GM23338 (cell line): ENCODE measurements around the gene SNTG2. TPM values are rescaled to one million over a fixed set of nuclear protein-coding genes. Genes with fewer than 3 reads are reported as not detected.
"Not testable (repeated sequence)": the region's sequence is repeated elsewhere in the genome, so short reads cannot be mapped to it uniquely, and the experiment has no call there.

Experiments used
- ATAC-seq: fragments of 200-7000 bp; cut with Tn5 transposase; 3 replicates; pipeline ENCODE4 v1.9.1; 2020
- DNase-seq: peaks from one replicate; pipeline ENCODE4 v3.0.0-alpha.2; 2015; ENCODE audit warnings: low spot score
- H2AFZ ChIP-seq: fragments of 200-600 bp; sonication (generic); 2 replicates; pipeline ENCODE4 v1.8.0; 2016; ENCODE audit warnings: antibody characterized with exemption, mild to moderate bottlenecking, moderate library complexity
- H3F3A ChIP-seq: fragments of 200-600 bp; sonication (generic); replicated peaks from 2 replicates; pipeline ENCODE4 v1.8.0; 2017; ENCODE audit warnings: antibody characterized with exemption, mixed run types, low read depth
- H3K27ac ChIP-seq: fragments of 200-600 bp; sonication (generic); 2 replicates; pipeline ENCODE4 v1.6.1; 2016; ENCODE audit warnings: low read depth
- H3K27me3 ChIP-seq: fragments of 200-600 bp; sonication (generic); 2 replicates; pipeline ENCODE4 v1.8.0; 2016; ENCODE audit warnings: mild to moderate bottlenecking, mixed run types, moderate library complexity; ENCODE audit not compliant: insufficient read depth
- H3K36me3 ChIP-seq: fragments of 200-600 bp; sonication (generic); 2 replicates; pipeline ENCODE4 v1.8.0; 2016; ENCODE audit warnings: mild to moderate bottlenecking; ENCODE audit not compliant: insufficient read depth
- H3K4me1 ChIP-seq: fragments of 200-600 bp; sonication (generic); 2 replicates; pipeline ENCODE4 v1.8.0; 2016; ENCODE audit warnings: mild to moderate bottlenecking, moderate library complexity; ENCODE audit not compliant: insufficient read depth
- H3K4me2 ChIP-seq: fragments of 200-600 bp; sonication (generic); 2 replicates; pipeline ENCODE4 v1.7.1; 2017; ENCODE audit warnings: mixed run types
- H3K4me3 ChIP-seq: fragments of 200-600 bp; sonication (generic); 2 replicates; pipeline ENCODE4 v1.6.1; 2016; ENCODE audit warnings: mixed run types
- H3K79me2 ChIP-seq: fragments of 200-600 bp; sonication (generic); replicated peaks from 2 replicates; pipeline ENCODE4 v1.8.0; 2017; ENCODE audit warnings: mild to moderate bottlenecking; ENCODE audit not compliant: insufficient read depth
- H3K9me2 ChIP-seq: fragments of 200-600 bp; sonication (generic); 2 replicates; pipeline ENCODE4 v1.8.0; 2017; ENCODE audit not compliant: insufficient read depth
- H4K20me1 ChIP-seq: fragments of 200-600 bp; sonication (generic); replicated peaks from 2 replicates; pipeline ENCODE4 v1.8.0; 2017; ENCODE audit warnings: mild to moderate bottlenecking; ENCODE audit not compliant: insufficient read depth
- H3K27ac Mint-ChIP-seq: 2 replicates; pipeline ENCODE4 v1.8.0; 2020; ENCODE audit warnings: inconsistent platforms, mild to moderate bottlenecking, moderate library complexity, mixed read lengths
- H3K27me3 Mint-ChIP-seq: 3 replicates; pipeline ENCODE4 v1.8.0; 2022; ENCODE audit warnings: low read depth, mild to moderate bottlenecking, moderate library complexity, mixed read lengths, inconsistent platforms; ENCODE audit not compliant: insufficient read depth, poor library complexity
- H3K36me3 Mint-ChIP-seq: 3 replicates; pipeline ENCODE4 v1.8.0; 2021; ENCODE audit warnings: low read depth, mild to moderate bottlenecking, inconsistent platforms, moderate library complexity, mixed read lengths
- H3K4me1 Mint-ChIP-seq: 3 replicates; pipeline ENCODE4 v1.8.0; 2020; ENCODE audit warnings: mild to moderate bottlenecking, inconsistent platforms, mixed read lengths
- H3K4me3 Mint-ChIP-seq: 3 replicates; pipeline ENCODE4 v1.8.0; 2021; ENCODE audit warnings: moderate library complexity, mild to moderate bottlenecking, inconsistent platforms, mixed read lengths
- H3K9me3 Mint-ChIP-seq: 3 replicates; pipeline ENCODE4 v1.8.0; 2020; ENCODE audit warnings: moderate library complexity, mild to moderate bottlenecking, inconsistent platforms, mixed read lengths
- EZH2 ChIP-seq: fragments of 200-600 bp; sonication (generic); IDR thresholded peaks from one replicate; pipeline ENCODE4 v1.8.0; 2017; ENCODE audit warnings: antibody characterized with exemption, mild to moderate bottlenecking, low read depth; ENCODE audit not compliant: unreplicated experiment
- ZNF114 ChIP-seq: fragments of 250-450 bp; sonication (Bioruptor Pico); IDR thresholded peaks from 2 replicates; pipeline ENCODE4 v1.5.0; 2020; ENCODE audit warnings: mild to moderate bottlenecking, moderate library complexity
- polyA plus RNA-seq: library from polyadenylated mRNA; unstranded; fragments of >200 nt; fragmentation: Nextera tagmentation; extraction: Ambion mirVana; gene quantifications from 2 replicates; pipeline ENCODE4 v1.2.1, GENCODE V29; 2016
- total RNA-seq: library from RNA; depleted of rRNA; stranded (reverse); fragments of >200 nt; shearing (Covaris generic); gene quantifications from 2 replicates; pipeline ENCODE4 v1.2.3, GENCODE V29; 2014
- TF ChIP-seq, protein P1 (sequence below): IDR thresholded peaks from 2 replicates; pipeline ENCODE4 v1.6.1; 2016; ENCODE audit warnings: antibody characterized with exemption
- TF ChIP-seq, protein P2 (sequence below), 2 experiments: fragments of 200-600 bp in 1 of 2; sonication (generic) in 1 of 2; conservative IDR thresholded peaks; 2 replicates each; pipeline versions ENCODE4 v1.5.1 to v1.6.1; 2016 to 2017; ENCODE audit warnings: antibody characterized with exemption in 2 of 2, low read depth in 2 of 2, mild to moderate bottlenecking in 2 of 2, moderate library complexity in 1 of 2
- TF ChIP-seq, protein P3 (sequence below): fragments of 250-450 bp; sonication (Bioruptor Pico); IDR thresholded peaks from 2 replicates; pipeline ENCODE4 v1.5.0; 2020; ENCODE audit warnings: mild to moderate bottlenecking, moderate library complexity

SNTG2 gene
- total and polyA plus RNA-seq, 2 experiments from 2014 or later = 27.5 to 60.4 TPM

DNA sequence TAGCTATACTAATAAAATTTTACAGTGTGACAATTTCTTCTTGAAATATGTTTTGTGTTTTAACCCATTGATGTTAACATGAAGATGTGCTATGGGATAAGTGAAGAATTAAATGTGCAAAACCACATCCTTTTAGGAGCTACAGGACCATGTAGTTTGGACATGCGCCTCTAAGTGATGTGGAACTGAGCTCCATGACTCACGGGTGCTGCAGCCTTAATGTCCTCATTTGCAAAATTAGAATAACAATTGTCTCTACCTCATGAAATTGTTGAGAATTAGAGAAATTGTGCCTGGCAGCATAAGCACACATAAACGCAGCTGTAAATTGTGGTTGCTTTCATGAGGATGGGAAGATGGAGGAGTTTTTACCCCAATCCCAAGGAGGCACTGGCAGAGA, 431.0 kb downstream of the SNTG2 start (continued):
- TF ChIP-seq EZH2 (no peak), ZNF114 (CRISPR knock-in tag) (no peak)
- TF ChIP-seq, protein P1, sequence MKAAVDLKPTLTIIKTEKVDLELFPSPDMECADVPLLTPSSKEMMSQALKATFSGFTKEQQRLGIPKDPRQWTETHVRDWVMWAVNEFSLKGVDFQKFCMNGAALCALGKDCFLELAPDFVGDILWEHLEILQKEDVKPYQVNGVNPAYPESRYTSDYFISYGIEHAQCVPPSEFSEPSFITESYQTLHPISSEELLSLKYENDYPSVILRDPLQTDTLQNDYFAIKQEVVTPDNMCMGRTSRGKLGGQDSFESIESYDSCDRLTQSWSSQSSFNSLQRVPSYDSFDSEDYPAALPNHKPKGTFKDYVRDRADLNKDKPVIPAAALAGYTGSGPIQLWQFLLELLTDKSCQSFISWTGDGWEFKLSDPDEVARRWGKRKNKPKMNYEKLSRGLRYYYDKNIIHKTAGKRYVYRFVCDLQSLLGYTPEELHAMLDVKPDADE = no peak
- TF ChIP-seq, protein P2, sequence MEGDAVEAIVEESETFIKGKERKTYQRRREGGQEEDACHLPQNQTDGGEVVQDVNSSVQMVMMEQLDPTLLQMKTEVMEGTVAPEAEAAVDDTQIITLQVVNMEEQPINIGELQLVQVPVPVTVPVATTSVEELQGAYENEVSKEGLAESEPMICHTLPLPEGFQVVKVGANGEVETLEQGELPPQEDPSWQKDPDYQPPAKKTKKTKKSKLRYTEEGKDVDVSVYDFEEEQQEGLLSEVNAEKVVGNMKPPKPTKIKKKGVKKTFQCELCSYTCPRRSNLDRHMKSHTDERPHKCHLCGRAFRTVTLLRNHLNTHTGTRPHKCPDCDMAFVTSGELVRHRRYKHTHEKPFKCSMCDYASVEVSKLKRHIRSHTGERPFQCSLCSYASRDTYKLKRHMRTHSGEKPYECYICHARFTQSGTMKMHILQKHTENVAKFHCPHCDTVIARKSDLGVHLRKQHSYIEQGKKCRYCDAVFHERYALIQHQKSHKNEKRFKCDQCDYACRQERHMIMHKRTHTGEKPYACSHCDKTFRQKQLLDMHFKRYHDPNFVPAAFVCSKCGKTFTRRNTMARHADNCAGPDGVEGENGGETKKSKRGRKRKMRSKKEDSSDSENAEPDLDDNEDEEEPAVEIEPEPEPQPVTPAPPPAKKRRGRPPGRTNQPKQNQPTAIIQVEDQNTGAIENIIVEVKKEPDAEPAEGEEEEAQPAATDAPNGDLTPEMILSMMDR (conservative IDR thresholded peaks at IDR 0.05; ENCODE audit: low read depth in 2 of 2) = no peak

DNA sequence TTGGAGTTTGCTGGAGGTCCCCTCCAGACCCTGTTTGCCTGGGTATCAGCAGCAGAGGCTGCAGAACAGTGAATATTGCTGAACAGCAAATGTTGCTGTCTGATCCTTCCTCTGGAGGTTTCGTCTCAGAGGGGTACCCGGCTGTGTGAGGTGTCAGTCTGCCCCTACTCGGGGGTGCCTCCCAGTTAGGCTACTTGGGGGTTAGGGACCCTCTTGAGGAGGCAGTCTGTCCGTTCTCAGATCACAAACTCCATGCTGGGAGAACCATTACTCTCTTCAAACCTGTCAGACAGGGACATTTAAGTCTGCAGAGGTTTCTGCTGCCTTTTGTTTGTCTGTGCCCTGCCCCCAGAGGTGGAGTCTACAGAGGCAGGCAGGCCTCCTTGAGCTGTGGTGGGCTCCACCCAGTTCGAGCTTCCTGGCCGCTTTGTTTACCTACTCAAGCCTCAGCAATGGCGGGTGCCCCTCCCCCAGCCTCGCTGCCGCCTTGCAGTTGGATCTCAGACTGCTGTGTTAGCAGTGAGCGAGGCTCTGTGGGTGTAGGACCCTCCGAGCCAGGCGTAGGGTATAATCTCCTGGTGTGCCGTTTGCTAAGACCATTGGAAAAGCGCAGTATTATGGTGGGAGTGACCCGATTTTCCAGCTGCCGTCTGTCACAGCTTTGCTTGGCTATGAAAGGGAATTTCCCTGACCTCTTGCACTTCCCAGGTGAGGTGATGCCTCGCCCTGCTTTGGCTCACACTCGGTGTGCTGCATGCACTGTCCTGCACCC, 437.5 kb downstream of the SNTG2 start:
- not testable (repeated sequence) for H3K9me2 ChIP-seq, ATAC-seq, H3K27ac Mint-ChIP-seq, H3K27ac ChIP-seq, H3K36me3 Mint-ChIP-seq, H3K79me2 ChIP-seq, H3F3A ChIP-seq, H4K20me1 ChIP-seq, H3K36me3 ChIP-seq
- H3K4me2 ChIP-seq = peak overlapping the region; percentile 55; the same call in 1 of the 2 replicates
- H3K4me3 ChIP-seq = peak overlapping the region; percentile 43
- Mint-ChIP-seq H3K4me3 (peak overlapping the region; percentile 64), H3K27me3 (peaks cover 23% of the 10 kb centered on the region), H3K4me1 (peaks cover 14% of the 10 kb centered on the region; the same call in 2 of the 3 replicates), H3K9me3 (peaks cover 17% of the 10 kb centered on the region; the same call in 2 of the 3 replicates)
- peak; percentile 24 for DNase-seq
- H3K4me1 ChIP-seq = peaks cover 11% of the 10 kb centered on the region
- H3K27me3 ChIP-seq = peaks cover 18% of the 10 kb centered on the region
- TF ChIP-seq, protein P3, sequence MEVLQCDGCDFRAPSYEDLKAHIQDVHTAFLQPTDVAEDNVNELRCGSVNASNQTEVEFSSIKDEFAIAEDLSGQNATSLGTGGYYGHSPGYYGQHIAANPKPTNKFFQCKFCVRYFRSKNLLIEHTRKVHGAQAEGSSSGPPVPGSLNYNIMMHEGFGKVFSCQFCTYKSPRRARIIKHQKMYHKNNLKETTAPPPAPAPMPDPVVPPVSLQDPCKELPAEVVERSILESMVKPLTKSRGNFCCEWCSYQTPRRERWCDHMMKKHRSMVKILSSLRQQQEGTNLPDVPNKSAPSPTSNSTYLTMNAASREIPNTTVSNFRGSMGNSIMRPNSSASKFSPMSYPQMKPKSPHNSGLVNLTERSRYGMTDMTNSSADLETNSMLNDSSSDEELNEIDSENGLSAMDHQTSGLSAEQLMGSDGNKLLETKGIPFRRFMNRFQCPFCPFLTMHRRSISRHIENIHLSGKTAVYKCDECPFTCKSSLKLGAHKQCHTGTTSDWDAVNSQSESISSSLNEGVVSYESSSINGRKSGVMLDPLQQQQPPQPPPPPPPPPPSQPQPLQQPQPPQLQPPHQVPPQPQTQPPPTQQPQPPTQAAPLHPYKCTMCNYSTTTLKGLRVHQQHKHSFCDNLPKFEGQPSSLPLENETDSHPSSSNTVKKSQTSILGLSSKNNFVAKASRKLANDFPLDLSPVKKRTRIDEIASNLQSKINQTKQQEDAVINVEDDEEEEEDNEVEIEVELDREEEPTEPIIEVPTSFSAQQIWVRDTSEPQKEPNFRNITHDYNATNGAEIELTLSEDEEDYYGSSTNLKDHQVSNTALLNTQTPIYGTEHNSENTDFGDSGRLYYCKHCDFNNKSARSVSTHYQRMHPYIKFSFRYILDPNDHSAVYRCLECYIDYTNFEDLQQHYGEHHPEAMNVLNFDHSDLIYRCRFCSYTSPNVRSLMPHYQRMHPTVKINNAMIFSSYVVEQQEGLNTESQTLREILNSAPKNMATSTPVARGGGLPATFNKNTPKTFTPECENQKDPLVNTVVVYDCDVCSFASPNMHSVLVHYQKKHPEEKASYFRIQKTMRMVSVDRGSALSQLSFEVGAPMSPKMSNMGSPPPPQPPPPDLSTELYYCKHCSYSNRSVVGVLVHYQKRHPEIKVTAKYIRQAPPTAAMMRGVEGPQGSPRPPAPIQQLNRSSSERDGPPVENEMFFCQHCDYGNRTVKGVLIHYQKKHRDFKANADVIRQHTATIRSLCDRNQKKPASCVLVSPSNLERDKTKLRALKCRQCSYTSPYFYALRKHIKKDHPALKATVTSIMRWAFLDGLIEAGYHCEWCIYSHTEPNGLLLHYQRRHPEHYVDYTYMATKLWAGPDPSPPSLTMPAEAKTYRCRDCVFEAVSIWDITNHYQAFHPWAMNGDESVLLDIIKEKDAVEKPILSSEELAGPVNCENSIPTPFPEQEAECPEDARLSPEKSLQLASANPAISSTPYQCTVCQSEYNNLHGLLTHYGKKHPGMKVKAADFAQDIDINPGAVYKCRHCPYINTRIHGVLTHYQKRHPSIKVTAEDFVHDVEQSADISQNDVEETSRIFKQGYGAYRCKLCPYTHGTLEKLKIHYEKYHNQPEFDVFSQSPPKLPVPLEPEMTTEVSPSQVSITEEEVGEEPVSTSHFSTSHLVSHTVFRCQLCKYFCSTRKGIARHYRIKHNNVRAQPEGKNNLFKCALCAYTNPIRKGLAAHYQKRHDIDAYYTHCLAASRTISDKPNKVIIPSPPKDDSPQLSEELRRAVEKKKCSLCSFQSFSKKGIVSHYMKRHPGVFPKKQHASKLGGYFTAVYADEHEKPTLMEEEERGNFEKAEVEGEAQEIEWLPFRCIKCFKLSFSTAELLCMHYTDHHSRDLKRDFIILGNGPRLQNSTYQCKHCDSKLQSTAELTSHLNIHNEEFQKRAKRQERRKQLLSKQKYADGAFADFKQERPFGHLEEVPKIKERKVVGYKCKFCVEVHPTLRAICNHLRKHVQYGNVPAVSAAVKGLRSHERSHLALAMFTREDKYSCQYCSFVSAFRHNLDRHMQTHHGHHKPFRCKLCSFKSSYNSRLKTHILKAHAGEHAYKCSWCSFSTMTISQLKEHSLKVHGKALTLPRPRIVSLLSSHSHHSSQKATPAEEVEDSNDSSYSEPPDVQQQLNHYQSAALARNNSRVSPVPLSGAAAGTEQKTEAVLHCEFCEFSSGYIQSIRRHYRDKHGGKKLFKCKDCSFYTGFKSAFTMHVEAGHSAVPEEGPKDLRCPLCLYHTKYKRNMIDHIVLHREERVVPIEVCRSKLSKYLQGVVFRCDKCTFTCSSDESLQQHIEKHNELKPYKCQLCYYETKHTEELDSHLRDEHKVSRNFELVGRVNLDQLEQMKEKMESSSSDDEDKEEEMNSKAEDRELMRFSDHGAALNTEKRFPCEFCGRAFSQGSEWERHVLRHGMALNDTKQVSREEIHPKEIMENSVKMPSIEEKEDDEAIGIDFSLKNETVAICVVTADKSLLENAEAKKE (CRISPR knock-in tag) = 0 out of 2 replicates have a peak, but pooled peaks have one; percentile 17
- peak overlapping the region; percentile 81 for H2AFZ ChIP-seq

DNA sequence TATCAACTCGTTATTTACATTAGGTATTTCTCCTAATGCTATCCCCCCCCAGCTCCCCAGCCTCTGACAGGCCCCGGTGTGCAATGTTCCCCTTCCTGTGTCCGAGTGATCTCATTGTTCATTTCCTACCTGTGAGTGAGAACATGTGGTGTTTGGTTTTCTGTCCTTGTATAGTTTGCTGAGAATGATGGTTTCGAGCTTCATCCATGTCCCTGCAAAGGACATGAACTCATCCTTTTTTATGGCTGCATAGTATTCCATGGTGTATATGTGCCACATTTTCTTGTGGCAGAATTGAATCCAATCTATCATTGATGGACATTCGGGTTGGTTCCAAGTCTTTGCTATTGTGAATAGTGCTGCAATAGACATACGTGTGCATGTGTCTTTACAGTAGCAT, 439.5 kb downstream of the SNTG2 start:
- H4K20me1 ChIP-seq, H3K4me3 Mint-ChIP-seq, H3K4me2 ChIP-seq, H3K27ac Mint-ChIP-seq, H3K9me2 ChIP-seq, H3K4me3 ChIP-seq, DNase-seq, H3K27ac ChIP-seq, H2AFZ ChIP-seq, H3K36me3 Mint-ChIP-seq, ATAC-seq, H3F3A ChIP-seq, H3K36me3 ChIP-seq, H3K79me2 ChIP-seq: not testable (repeated sequence)
- H3K9me3 Mint-ChIP-seq = peaks cover 17% of the 10 kb centered on the region; the same call in 2 of the 3 replicates
- peaks cover 14% of the 10 kb centered on the region; the same call in 2 of the 3 replicates for H3K4me1 Mint-ChIP-seq
- peaks cover 23% of the 10 kb centered on the region for H3K27me3 Mint-ChIP-seq
- Histone ChIP-seq H3K27me3 (peaks cover 18% of the 10 kb centered on the region), H3K4me1 (peaks cover 11% of the 10 kb centered on the region)
